Measurements from ENCODE around the gene CAP2.

CAP2 gene

DNA sequence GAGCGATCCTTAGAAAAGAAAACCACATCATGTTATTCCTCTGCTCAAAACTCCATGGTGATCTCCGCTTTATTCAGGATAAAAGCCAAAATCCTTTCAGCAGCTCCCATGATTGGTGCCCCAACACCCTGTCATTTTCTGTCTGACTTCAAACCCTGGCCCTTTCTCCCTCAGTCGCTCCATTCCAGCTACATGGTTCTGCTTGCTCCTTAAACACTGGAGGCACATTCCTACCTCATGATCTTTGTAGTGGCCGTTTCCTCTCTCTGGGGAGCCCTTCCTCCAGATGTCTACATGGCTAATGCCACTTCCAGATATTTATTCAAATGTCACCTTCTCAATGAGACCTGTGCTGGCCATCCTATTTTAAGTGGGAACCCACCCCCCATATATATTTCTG lies 100.8 kb downstream of the CAP2 start:
- ATAC-seq: no peak
- no peak for TF ChIP-seq SNAI2 (CRISPR knock-in tag; IDR thresholded peaks at IDR 0.05)
- TF ChIP-seq ARNTL (CRISPR knock-in tag; IDR thresholded peaks at IDR 0.05; ENCODE audit: borderline replicate concordance, low read depth): no peak
- TF ChIP-seq ZFP3 (CRISPR knock-in tag; IDR thresholded peaks at IDR 0.05): no peak
- no peak for TF ChIP-seq ZNF8 (CRISPR knock-in tag; IDR thresholded peaks at IDR 0.05)
- TF ChIP-seq GLIS3 (CRISPR knock-in tag; IDR thresholded peaks at IDR 0.05): no peak
- no peak for TF ChIP-seq ZNF565 (CRISPR knock-in tag; conservative IDR thresholded peaks at IDR 0.05; ENCODE audit: low read depth)
- TF ChIP-seq ZC3H10 (CRISPR knock-in tag; IDR thresholded peaks at IDR 0.05): no peak
- TF ChIP-seq, protein P1, sequence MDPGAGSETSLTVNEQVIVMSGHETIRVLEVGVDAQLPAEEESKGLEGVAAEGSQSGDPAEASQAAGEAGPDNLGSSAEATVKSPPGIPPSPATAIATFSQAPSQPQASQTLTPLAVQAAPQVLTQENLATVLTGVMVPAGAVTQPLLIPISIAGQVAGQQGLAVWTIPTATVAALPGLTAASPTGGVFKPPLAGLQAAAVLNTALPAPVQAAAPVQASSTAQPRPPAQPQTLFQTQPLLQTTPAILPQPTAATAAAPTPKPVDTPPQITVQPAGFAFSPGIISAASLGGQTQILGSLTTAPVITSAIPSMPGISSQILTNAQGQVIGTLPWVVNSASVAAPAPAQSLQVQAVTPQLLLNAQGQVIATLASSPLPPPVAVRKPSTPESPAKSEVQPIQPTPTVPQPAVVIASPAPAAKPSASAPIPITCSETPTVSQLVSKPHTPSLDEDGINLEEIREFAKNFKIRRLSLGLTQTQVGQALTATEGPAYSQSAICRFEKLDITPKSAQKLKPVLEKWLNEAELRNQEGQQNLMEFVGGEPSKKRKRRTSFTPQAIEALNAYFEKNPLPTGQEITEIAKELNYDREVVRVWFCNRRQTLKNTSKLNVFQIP (CRISPR knock-in tag; IDR thresholded peaks at IDR 0.05; ENCODE audit: borderline replicate concordance, low read depth): no peak
- no peak for TF ChIP-seq CSRNP3 (CRISPR knock-in tag; IDR thresholded peaks at IDR 0.05)
- TF ChIP-seq ESRRG (CRISPR knock-in tag; IDR thresholded peaks at IDR 0.05): no peak
- TF ChIP-seq ISL1 (CRISPR knock-in tag; IDR thresholded peaks at IDR 0.05): no peak

- no peak for ATAC-seq
- TF ChIP-seq ZNF8 (CRISPR knock-in tag; IDR thresholded peaks at IDR 0.05): no peak
- no peak for TF ChIP-seq ARNTL (CRISPR knock-in tag; IDR thresholded peaks at IDR 0.05; ENCODE audit: borderline replicate concordance, low read depth)
- TF ChIP-seq, protein P2, sequence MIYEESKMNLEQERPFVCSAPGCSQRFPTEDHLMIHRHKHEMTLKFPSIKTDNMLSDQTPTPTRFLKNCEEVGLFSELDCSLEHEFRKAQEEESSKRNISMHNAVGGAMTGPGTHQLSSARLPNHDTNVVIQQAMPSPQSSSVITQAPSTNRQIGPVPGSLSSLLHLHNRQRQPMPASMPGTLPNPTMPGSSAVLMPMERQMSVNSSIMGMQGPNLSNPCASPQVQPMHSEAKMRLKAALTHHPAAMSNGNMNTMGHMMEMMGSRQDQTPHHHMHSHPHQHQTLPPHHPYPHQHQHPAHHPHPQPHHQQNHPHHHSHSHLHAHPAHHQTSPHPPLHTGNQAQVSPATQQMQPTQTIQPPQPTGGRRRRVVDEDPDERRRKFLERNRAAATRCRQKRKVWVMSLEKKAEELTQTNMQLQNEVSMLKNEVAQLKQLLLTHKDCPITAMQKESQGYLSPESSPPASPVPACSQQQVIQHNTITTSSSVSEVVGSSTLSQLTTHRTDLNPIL (CRISPR knock-in tag; IDR thresholded peaks at IDR 0.05; ENCODE audit: low read depth): no peak
- no peak for TF ChIP-seq TSHZ2 (CRISPR knock-in tag; IDR thresholded peaks at IDR 0.05)
- TF ChIP-seq ESRRG (CRISPR knock-in tag; IDR thresholded peaks at IDR 0.05): no peak
- TF ChIP-seq ZC3H10 (CRISPR knock-in tag; IDR thresholded peaks at IDR 0.05): no peak
- TF ChIP-seq CSDC2 (CRISPR knock-in tag; IDR thresholded peaks at IDR 0.05): no peak
- no peak for TF ChIP-seq ZFP3 (CRISPR knock-in tag; IDR thresholded peaks at IDR 0.05)
- no peak for TF ChIP-seq ISL1 (CRISPR knock-in tag; IDR thresholded peaks at IDR 0.05)
- no peak for TF ChIP-seq BACH2 (CRISPR knock-in tag; IDR thresholded peaks at IDR 0.05; ENCODE audit: borderline replicate concordance)
- no peak for TF ChIP-seq GLIS3 (CRISPR knock-in tag; IDR thresholded peaks at IDR 0.05)
- TF ChIP-seq TOX (CRISPR knock-in tag; IDR thresholded peaks at IDR 0.05; ENCODE audit: borderline replicate concordance): no peak
- no peak for TF ChIP-seq CSRNP3 (CRISPR knock-in tag; IDR thresholded peaks at IDR 0.05)
- TF ChIP-seq ZNF70 (CRISPR knock-in tag; IDR thresholded peaks at IDR 0.05): no peak
- TF ChIP-seq, protein P3, sequence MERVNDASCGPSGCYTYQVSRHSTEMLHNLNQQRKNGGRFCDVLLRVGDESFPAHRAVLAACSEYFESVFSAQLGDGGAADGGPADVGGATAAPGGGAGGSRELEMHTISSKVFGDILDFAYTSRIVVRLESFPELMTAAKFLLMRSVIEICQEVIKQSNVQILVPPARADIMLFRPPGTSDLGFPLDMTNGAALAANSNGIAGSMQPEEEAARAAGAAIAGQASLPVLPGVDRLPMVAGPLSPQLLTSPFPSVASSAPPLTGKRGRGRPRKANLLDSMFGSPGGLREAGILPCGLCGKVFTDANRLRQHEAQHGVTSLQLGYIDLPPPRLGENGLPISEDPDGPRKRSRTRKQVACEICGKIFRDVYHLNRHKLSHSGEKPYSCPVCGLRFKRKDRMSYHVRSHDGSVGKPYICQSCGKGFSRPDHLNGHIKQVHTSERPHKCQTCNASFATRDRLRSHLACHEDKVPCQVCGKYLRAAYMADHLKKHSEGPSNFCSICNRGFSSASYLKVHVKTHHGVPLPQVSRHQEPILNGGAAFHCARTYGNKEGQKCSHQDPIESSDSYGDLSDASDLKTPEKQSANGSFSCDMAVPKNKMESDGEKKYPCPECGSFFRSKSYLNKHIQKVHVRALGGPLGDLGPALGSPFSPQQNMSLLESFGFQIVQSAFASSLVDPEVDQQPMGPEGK (CRISPR knock-in tag; IDR thresholded peaks at IDR 0.05; ENCODE audit: borderline replicate concordance): no peak
- no peak for TF ChIP-seq PPARA (CRISPR knock-in tag; IDR thresholded peaks at IDR 0.05; ENCODE audit: borderline replicate concordance)
- no peak for TF ChIP-seq OSR1 (CRISPR knock-in tag; IDR thresholded peaks at IDR 0.05)
Observed at GRCh38 chr6:17494919-17495318, 101.5 kb downstream of the CAP2 start.
